ENCODE results near the gene PPP1R16B.

The PPP1R16B gene

GRCh38 chr20:38828514-38829295, 23.2 kb downstream of the PPP1R16B start:
- DNase-seq: no peak

- no peak for DNase-seq
Observed at GRCh38 chr20:38829296-38829875, 23.9 kb downstream of the PPP1R16B start.

GRCh38 chr20:38830356-38830755, 24.9 kb downstream of the PPP1R16B start:
- DNase-seq: no peak

DNA sequence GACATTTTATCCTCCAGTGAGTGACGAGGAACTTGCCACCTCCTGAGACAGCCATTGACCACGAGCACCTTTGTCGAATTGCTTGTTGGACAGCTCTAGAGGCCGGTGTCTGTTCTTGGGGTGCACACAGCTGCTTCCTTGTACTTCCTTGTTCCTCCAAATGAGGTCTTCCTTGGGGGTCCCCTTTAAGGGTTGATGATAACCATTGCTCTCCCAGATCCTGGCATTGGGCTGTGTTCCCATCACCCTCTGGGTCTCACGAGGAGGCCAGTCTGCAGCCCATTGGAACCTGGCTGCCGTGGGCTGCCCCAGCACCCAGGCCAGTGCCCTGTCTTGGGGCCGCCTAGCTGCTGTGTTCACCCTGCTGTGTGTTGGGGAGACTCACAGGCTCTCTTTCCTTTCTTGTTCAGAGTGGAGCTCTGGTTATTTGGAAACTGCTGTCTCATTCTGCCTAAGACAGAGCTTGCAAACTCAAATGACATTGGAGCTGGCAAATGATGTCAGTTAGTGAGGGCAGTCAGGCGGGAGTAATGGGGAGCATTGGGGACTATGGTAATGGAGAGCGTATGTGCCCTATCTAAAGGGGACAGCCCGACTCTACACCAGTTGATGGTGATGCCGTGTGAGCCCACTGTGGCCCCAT, 25.7 kb downstream of the PPP1R16B start:
- no peak for DNase-seq

GRCh38 chr20:38831995-38832620, 26.6 kb downstream of the PPP1R16B start:
- DNase-seq: no peak

DNA sequence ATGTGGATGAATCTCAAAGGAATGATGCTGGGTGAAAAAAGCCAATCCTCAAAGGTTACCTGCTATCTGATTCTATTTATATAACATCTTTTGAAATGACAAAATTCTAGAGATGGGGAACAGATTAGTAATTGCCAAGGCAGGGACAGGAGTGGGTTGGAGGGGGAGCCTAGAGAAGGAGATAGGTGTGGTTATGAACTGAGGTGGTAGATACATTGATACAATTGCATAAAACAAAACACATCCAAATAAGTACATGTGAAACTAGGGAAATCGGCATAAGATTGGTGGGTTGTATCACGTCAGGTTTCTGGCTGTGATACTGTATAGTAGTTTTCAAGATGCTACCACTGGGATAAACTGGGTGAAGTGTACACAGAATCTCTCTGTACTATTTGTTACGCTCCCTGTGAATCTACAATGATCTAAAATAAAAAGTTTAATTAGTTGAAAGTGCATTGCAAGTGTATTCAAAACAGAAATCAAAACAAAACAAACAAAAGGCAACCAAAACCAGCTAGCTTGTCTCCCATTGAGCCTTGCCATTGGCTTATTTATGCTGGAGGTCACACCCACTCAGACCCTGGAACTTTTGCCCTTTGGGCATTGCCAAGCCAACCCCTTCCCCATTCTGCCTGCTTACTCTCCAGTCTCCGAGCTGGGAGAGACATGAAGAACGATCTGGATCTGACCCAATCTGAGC, 27.8 kb downstream of the PPP1R16B start:
- DNase-seq: no peak

GRCh38 chr20:38833857-38834164, 28.3 kb downstream of the PPP1R16B start:
- no peak for DNase-seq

GRCh38 chr20:38834868-38835267, 29.4 kb downstream of the PPP1R16B start:
- DNase-seq: no peak

DNA sequence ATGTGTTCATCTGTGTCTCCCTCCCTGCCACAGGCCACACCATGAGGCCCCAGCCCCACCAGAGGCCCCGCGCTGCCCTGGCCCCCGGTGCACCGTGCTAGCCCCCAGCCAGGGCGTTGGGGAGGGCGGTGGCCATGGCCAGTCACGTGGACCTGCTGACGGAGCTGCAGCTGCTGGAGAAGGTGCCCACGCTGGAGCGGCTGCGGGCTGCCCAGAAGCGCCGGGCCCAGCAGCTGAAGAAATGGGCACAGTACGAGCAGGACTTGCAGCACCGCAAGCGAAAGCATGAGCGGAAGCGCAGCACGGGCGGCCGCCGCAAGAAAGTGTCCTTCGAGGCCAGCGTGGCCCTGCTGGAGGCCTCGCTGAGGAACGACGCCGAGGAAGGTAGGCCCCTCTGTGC, 30.3 kb downstream of the PPP1R16B start:
- no peak for DNase-seq

- no peak for DNase-seq
Observed at GRCh38 chr20:38836991-38837390, 31.5 kb downstream of the PPP1R16B start.

DNA sequence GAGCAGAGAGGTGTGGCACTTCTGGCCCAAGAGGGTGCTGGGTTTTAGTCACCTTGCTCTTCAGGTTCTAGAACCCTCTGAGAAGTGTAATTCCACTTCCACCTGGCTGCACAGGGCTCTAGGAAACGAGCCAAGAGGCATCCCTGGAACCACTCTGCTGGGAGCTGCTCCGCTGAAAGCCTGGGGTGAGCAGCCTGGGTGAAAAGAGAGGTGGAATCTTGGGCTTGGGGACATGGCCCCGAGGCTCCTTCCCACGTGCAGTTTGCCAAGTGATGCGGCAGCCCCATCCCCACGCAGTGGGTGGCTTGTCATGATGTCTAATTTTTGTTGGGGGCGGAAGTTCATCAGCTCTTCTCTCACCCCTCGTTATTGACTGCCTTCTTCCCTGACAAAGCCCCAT, 32.8 kb downstream of the PPP1R16B start:
- DNase-seq: no peak

DNA sequence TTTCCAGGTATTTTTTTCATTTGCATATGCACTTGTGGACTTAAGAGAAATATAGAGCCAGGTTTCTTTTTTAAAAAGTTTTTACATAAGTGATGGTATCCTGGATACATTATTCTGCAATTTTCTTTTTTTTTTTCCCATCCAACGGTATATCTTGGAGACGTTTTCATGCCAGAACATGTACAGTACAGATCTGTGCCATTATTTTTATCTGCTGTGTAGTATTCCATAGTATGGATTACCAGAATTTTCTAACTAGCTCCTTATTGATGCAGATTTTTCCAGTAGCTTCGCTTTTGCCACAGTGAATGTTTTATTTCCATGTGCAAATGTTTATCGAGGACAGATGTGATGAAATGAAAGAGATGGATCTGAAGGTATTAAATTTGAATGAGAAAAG, 34.1 kb downstream of the PPP1R16B start:
- no peak for DNase-seq

DNA sequence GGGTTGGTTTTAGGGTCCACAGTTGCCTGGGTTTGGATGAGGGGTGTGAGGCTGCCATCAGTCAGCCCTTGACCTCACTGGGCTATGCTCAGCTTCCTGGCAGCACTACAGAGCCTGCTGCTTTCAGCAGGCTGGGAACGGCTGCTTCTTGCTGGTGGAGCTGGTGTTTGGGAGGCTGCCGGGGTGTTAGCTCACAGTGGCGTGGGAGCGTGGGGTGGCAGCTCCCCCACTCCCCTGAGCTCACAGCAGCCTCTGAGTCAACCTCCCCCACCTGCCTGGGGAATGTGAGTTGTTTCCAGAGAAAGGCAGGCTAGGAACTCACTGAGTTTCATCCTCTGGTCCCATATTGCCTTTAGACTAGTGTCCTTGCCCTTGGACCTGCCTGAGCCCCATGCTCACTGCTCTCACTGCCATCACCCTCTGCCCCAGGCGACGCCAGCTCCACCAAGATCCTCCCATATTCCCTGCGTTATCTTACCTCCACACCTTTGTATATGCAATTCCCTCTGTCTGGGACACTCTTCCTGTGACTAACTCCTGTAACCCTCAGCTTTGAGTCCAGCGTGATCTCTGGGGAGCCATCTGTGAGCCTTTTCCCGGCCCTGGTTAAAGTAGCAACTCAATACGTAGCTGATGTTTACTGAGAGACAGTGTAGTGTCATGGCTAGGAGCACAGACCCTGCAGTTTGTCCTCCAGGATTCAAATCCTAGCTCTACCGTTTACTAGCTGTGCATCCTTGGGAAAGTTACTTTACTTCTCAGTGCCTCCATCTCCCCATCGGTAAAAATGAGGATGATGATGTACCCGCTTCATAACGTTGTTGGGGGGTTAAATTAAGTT, 34.8 kb downstream of the PPP1R16B start:
- DNase-seq: no peak

DNA sequence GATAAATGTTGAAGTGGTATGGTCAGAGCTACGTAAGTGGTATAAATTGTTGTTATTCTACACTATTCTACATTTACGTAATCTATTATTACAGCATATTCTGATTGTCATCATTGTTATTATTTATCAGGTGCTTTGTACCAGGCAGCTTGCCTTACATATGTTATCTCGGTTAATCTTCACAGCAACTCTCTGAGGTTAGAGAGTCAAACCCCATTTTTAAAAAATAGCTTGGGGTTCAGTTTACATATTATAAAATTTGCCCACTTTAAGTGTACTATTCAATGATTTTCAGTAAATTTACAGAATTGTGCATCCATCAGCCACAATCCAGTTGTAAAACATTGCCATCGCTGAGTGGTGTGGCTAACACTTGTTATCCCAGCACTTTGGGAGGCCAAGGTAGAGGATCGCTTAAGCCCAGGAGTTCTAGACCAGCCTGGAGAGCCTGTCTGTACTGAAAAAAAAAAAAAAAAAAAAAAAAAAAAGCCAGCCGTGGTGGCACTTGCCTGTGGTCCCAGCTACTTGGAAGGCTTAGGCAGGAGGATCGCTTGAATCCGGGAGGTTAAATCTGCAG, 35.5 kb downstream of the PPP1R16B start:
- DNase-seq: no peak

GRCh38 chr20:38841570-38841969, 36.1 kb downstream of the PPP1R16B start:
- DNase-seq: no peak

DNA sequence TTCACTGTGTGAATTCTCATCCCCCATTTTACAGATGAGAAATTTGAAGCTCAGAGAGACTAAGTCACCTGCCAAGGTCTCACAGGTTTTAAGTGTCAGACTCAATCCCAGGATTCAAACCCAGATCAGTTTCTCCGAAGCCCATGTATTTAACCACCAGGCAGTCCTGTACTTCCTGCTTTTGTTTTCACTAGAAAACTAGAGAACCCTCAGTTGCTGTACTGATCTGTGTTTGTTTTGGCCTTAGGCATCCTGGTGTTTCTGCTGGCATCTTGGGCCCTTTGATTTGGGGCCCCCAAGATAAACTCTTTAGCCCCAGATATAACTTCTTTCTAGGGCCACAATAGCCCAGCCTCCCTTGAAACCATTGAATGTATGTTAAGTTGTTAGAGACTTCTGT, 36.5 kb downstream of the PPP1R16B start:
- no peak for DNase-seq

DNA sequence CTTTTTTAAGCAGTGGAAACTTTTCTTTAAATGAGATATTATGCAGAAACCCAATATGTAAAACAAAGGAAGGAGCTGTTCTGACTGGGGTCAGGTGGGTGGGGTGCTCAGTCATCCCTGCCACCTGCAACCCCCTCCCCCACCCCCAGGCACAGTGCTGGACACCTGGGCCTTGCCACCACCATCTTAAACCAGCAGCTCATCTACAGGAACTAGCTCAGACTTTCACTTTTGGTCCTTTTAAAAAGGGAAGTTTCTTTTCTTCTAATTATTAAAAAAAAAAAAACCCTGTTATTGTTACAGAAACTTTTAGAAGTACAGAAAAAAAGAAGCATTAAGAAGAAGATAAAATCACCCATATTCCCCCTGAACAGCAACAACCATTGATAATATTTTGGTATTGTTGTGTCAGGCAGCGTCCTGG, 37.1 kb downstream of the PPP1R16B start:
- DNase-seq: no peak

- DNase-seq: no peak
Observed at GRCh38 chr20:38843346-38843745, 37.8 kb downstream of the PPP1R16B start.

- no peak for DNase-seq
Observed at GRCh38 chr20:38844963-38845362, 39.5 kb downstream of the PPP1R16B start.

DNA sequence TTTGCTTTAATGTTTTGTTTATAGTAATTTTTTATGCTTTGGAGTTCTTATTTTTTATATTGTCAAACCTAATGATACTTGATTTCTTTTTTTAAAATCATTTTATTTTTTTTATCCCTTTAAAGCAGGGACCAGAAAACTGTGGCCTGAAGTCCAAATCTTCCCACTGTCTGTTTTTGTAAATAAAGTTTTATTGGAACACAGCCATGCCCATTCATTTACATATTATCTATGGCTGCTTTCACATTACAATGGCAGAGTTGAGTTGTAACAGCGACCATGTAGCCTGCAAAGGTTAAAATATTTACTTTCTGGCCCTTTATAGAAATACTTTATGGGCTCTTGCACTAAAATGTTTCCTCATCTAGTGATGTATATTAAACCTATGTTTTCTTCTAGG, 42.3 kb downstream of the PPP1R16B start:
- no peak for DNase-seq

GRCh38 chr20:38853759-38854158, 48.3 kb downstream of the PPP1R16B start:
- DNase-seq: no peak

GRCh38 chr20:38854654-38855066, 49.2 kb downstream of the PPP1R16B start:
- no peak for DNase-seq

Measured in NCI-H526 (cell line).